HepG2 (cell line): ENCODE data around the gene CAMTA1. TPM values are rescaled to one million over a fixed set of nuclear protein-coding genes. Genes with fewer than 3 reads are reported as not detected.

ENCODE experiments used
- ERF ChIP-seq: IDR thresholded peaks from 2 replicates; pipeline ENCODE4 v1.6.1; 2018; ENCODE audit warnings: missing biosample characterization, missing genetic modification reagents
- HOXA9 ChIP-seq: sonication (generic); formaldehyde crosslinking; IDR thresholded peaks from 2 replicates; pipeline ENCODE4 v1.8.1; 2022; ENCODE audit warnings: missing genetic modification reagents, mild to moderate bottlenecking, moderate library complexity, borderline replicate concordance
- IKZF1 ChIP-seq: fragments of 450-650 bp; IDR thresholded peaks from 2 replicates; pipeline ENCODE4 v1.7.1; 2016
- MEIS1 ChIP-seq: sonication (generic); formaldehyde crosslinking; IDR thresholded peaks from 2 replicates; pipeline ENCODE4 v1.9.0; 2021; ENCODE audit warnings: mild to moderate bottlenecking, missing genetic modification reagents, moderate library complexity, borderline replicate concordance
- ONECUT2 ChIP-seq: sonication (generic); formaldehyde crosslinking; IDR thresholded peaks from 2 replicates; pipeline ENCODE4 v1.4.0; 2020; ENCODE audit warnings: missing genetic modification reagents
- RBFOX2 ChIP-seq: fragments of 200-400 bp; formaldehyde crosslinking; IDR thresholded peaks from 2 replicates; pipeline ENCODE4 v1.6.1; 2017; ENCODE audit warnings: low read depth, mild to moderate bottlenecking, low read length
- RORA ChIP-seq: sonication (generic); formaldehyde crosslinking; IDR thresholded peaks from 2 replicates; pipeline ENCODE4 v1.5.0; 2020; ENCODE audit warnings: mild to moderate bottlenecking, missing genetic modification reagents, moderate library complexity
- RXRA ChIP-seq: sonication (generic); formaldehyde crosslinking; IDR thresholded peaks from 2 replicates; pipeline ENCODE4 v1.5.1; 2020; ENCODE audit warnings: missing genetic modification reagents
- SMARCE1 ChIP-seq: fragments of 450-650 bp; IDR thresholded peaks from 2 replicates; pipeline ENCODE4 v1.6.1; 2017; ENCODE audit warnings: borderline replicate concordance
- SRSF9 ChIP-seq: fragments of 200-400 bp; formaldehyde crosslinking; IDR thresholded peaks from 2 replicates; pipeline ENCODE4 v1.6.1; 2018; ENCODE audit warnings: borderline replicate concordance, mild to moderate bottlenecking, low read depth, low read length; ENCODE audit not compliant: insufficient read depth, poor library complexity, severe bottlenecking
- U2AF1 ChIP-seq: fragments of 200-400 bp; formaldehyde crosslinking; optimal IDR thresholded peaks from 2 replicates; pipeline ENCODE3; 2017; ENCODE audit warnings: mild to moderate bottlenecking, low read depth, low read length
- ZFX ChIP-seq: sonication (generic); formaldehyde crosslinking; IDR thresholded peaks from 2 replicates; pipeline ENCODE4 v1.4.0; 2020; ENCODE audit warnings: mild to moderate bottlenecking, low read depth, missing genetic modification reagents, moderate library complexity
- ZNF34 ChIP-seq: sonication (generic); formaldehyde crosslinking; IDR thresholded peaks from 2 replicates; pipeline ENCODE4 v1.4.0; 2020; ENCODE audit warnings: mild to moderate bottlenecking, missing genetic modification reagents, borderline replicate concordance
- ZNF737 ChIP-seq: sonication (generic); formaldehyde crosslinking; IDR thresholded peaks from 2 replicates; pipeline ENCODE4 v1.5.0; 2020; ENCODE audit warnings: missing genetic modification reagents, mild to moderate bottlenecking, borderline replicate concordance
- ZNF878 ChIP-seq: sonication (generic); formaldehyde crosslinking; IDR thresholded peaks from 2 replicates; pipeline ENCODE4 v1.8.1; 2023; ENCODE audit warnings: mild to moderate bottlenecking, missing genetic modification reagents, moderate library complexity
- polyA plus RNA-seq, 8 experiments: library from polyadenylated mRNA; depleted of rRNA in 3 of 8; stranded (reverse) in 7 of 8; unstranded in 1 of 8; fragments of >200 nt; fragmentation: Illumina TruSeq in 4 of 8; extraction: Trizol in 4 of 8; gene quantifications; 2 replicates each; pipeline versions ENCODE4 v1.2.1 to v1.2.3, GENCODE V29; 2011 to 2016; ENCODE audit warnings: low read depth in 4 of 8, missing spikeins in 1 of 8, mixed read lengths in 1 of 8; ENCODE audit not compliant: insufficient read depth in 1 of 8
- total RNA-seq, 5 experiments: library from RNA; depleted of rRNA; stranded (reverse); fragments of >200 nt; fragmentation: Illumina TruSeq; extraction: Trizol; gene quantifications; 2 replicates each; pipeline ENCODE4 v1.2.3, GENCODE V29; 2016; ENCODE audit warnings: low read depth in 1 of 5
- TF ChIP-seq, protein P1 (sequence below): sonication (generic); formaldehyde crosslinking; IDR thresholded peaks from 2 replicates; pipeline ENCODE4 v1.5.1; 2020; ENCODE audit warnings: mild to moderate bottlenecking, missing genetic modification reagents, moderate library complexity
- TF ChIP-seq, protein P2 (sequence below): sonication (generic); formaldehyde crosslinking; IDR thresholded peaks from 2 replicates; pipeline ENCODE4 v1.5.0; 2020; ENCODE audit warnings: missing genetic modification reagents
- TF ChIP-seq, protein P3 (sequence below): IDR thresholded peaks from 2 replicates; pipeline ENCODE4 v1.6.1; 2016; ENCODE audit warnings: control low read depth
- TF ChIP-seq, protein P4 (sequence below): sonication (generic); formaldehyde crosslinking; IDR thresholded peaks from 2 replicates; pipeline ENCODE4 v1.5.0; 2020; ENCODE audit warnings: mild to moderate bottlenecking, missing genetic modification reagents, borderline replicate concordance

CAMTA1 gene
- total and polyA plus RNA-seq, 2 of the 13 experiments (the other 11 are each of a cell fraction or from before 2014, with no cell fraction given): 25.0 to 36.4 TPM

DNA sequence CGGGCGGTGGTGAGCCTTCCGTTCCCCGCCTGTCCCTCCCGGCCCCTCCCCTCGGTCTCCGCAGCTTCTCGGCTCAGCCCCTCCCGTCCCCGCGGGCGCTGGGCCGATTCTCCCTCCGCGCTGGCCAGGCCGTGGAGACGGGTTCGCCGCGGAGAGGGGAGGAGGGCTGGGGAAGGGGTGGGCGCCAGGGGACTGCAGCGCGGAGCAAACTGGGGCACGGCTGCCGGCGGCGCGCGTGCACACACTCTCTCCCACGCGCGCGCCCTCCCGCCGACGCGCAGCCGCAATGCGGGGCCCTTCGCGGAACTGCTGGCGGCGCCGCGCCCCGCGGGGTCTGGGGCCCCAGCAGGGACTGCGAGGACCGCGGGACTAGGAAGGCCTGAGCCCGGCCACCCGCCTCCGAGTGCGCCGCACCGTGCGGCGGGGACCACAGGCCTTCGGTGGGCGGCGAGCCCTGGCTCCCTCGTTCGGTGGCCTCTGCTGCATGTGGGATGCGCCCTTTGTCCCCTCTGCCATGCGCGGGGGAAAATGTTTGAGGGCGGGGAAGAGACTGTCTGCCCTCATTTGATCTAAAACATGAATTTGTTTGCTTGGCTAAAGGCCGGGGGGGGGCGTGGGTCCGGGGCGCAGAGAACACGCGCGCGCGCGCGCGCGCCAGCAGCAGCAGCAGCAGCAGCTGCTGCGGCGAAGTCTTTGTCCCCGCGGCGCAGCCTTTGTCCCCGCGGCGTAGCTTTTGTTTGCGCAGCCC, 895.1 kb downstream of the CAMTA1 start (continued):
- TF ChIP-seq, protein P1, sequence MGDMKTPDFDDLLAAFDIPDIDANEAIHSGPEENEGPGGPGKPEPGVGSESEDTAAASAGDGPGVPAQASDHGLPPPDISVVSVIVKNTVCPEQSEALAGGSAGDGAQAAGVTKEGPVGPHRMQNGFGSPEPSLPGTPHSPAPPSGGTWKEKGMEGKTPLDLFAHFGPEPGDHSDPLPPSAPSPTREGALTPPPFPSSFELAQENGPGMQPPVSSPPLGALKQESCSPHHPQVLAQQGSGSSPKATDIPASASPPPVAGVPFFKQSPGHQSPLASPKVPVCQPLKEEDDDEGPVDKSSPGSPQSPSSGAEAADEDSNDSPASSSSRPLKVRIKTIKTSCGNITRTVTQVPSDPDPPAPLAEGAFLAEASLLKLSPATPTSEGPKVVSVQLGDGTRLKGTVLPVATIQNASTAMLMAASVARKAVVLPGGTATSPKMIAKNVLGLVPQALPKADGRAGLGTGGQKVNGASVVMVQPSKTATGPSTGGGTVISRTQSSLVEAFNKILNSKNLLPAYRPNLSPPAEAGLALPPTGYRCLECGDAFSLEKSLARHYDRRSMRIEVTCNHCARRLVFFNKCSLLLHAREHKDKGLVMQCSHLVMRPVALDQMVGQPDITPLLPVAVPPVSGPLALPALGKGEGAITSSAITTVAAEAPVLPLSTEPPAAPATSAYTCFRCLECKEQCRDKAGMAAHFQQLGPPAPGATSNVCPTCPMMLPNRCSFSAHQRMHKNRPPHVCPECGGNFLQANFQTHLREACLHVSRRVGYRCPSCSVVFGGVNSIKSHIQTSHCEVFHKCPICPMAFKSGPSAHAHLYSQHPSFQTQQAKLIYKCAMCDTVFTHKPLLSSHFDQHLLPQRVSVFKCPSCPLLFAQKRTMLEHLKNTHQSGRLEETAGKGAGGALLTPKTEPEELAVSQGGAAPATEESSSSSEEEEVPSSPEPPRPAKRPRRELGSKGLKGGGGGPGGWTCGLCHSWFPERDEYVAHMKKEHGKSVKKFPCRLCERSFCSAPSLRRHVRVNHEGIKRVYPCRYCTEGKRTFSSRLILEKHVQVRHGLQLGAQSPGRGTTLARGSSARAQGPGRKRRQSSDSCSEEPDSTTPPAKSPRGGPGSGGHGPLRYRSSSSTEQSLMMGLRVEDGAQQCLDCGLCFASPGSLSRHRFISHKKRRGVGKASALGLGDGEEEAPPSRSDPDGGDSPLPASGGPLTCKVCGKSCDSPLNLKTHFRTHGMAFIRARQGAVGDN (CRISPR knock-in tag): peak; percentile 90
- peak; percentile 78 for TF ChIP-seq ZFX
- no peak for TF ChIP-seq ZNF737 (CRISPR knock-in tag)
- no peak for TF ChIP-seq ZNF878 (CRISPR knock-in tag)
- TF ChIP-seq ONECUT2 (CRISPR knock-in tag): no peak
- TF ChIP-seq IKZF1: no peak
- no peak for TF ChIP-seq ZNF34 (CRISPR knock-in tag)
- TF ChIP-seq, protein P2, sequence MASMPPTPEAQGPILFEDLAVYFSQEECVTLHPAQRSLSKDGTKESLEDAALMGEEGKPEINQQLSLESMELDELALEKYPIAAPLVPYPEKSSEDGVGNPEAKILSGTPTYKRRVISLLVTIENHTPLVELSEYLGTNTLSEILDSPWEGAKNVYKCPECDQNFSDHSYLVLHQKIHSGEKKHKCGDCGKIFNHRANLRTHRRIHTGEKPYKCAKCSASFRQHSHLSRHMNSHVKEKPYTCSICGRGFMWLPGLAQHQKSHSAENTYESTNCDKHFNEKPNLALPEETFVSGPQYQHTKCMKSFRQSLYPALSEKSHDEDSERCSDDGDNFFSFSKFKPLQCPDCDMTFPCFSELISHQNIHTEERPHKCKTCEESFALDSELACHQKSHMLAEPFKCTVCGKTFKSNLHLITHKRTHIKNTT (CRISPR knock-in tag): no peak
- peak; percentile 87 for TF ChIP-seq RBFOX2
- no peak for TF ChIP-seq SRSF9
- no peak for TF ChIP-seq MEIS1
- no peak for TF ChIP-seq U2AF1
- TF ChIP-seq, protein P3, sequence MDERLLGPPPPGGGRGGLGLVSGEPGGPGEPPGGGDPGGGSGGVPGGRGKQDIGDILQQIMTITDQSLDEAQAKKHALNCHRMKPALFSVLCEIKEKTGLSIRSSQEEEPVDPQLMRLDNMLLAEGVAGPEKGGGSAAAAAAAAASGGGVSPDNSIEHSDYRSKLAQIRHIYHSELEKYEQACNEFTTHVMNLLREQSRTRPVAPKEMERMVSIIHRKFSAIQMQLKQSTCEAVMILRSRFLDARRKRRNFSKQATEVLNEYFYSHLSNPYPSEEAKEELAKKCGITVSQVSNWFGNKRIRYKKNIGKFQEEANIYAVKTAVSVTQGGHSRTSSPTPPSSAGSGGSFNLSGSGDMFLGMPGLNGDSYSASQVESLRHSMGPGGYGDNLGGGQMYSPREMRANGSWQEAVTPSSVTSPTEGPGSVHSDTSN (CRISPR knock-in tag): no peak
- TF ChIP-seq, protein P4, sequence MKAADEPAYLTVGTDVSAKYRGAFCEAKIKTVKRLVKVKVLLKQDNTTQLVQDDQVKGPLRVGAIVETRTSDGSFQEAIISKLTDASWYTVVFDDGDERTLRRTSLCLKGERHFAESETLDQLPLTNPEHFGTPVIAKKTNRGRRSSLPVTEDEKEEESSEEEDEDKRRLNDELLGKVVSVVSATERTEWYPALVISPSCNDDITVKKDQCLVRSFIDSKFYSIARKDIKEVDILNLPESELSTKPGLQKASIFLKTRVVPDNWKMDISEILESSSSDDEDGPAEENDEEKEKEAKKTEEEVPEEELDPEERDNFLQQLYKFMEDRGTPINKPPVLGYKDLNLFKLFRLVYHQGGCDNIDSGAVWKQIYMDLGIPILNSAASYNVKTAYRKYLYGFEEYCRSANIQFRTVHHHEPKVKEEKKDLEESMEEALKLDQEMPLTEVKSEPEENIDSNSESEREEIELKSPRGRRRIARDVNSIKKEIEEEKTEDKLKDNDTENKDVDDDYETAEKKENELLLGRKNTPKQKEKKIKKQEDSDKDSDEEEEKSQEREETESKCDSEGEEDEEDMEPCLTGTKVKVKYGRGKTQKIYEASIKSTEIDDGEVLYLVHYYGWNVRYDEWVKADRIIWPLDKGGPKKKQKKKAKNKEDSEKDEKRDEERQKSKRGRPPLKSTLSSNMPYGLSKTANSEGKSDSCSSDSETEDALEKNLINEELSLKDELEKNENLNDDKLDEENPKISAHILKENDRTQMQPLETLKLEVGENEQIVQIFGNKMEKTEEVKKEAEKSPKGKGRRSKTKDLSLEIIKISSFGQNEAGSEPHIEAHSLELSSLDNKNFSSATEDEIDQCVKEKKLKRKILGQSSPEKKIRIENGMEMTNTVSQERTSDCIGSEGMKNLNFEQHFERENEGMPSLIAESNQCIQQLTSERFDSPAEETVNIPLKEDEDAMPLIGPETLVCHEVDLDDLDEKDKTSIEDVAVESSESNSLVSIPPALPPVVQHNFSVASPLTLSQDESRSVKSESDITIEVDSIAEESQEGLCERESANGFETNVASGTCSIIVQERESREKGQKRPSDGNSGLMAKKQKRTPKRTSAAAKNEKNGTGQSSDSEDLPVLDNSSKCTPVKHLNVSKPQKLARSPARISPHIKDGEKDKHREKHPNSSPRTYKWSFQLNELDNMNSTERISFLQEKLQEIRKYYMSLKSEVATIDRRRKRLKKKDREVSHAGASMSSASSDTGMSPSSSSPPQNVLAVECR (CRISPR knock-in tag): no peak; the same call in 1 of the 2 replicates
- no peak for TF ChIP-seq RORA
- no peak for TF ChIP-seq ERF (CRISPR knock-in tag)
- no peak; the same call in 1 of the 2 replicates for TF ChIP-seq RXRA (CRISPR knock-in tag)
- 0 out of 2 replicates have a peak, but pooled peaks have one; percentile 34 for TF ChIP-seq HOXA9 (CRISPR knock-in tag)
- no peak for TF ChIP-seq SMARCE1
